Measurements from ENCODE around the gene AURKB. TPM values are rescaled to one million over a fixed set of nuclear protein-coding genes. Genes with fewer than 3 reads are reported as not detected.

AURKB gene
- total and polyA plus RNA-seq, 2 of the 13 experiments (the other 11 are each of a cell fraction or from before 2014, with no cell fraction given) = 29.5 to 75.3 TPM

DNA sequence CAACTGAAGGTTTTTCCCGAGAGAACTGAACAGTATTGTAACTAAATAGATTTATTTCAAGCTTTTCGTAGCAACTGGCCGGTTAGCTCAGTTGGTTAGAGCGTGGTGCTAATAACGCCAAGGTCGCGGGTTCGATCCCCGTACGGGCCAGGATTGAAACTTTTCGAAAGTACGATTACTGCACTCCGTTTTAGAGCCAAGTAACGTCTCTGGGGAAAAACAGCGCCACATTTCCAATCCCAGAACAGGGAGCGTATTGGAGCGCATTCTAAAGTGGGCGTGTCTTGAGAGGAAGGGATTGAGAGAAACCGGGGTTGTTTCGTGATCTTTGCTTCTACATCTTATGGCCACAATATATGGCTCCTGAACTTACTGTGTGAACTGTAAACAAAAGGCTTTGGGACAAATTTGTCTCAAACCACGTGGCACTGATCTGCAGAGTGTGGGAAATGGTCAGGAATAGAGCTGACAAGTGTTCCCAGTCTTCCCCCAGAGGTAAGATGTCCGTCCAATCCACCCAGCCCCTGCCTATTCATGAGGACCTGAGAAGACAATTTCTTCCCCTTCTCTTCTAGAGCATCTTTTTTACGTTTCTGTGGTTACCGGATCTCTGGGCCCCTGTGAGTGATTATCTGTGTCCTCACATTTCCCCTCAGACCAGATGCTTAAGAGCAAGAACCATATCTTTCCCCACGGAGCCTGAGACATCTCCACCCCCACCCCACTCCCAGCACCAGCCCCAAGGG lies 22.7 kb downstream of the AURKB start (continued):
- TF ChIP-seq NFIB (CRISPR knock-in tag; IDR thresholded peaks at IDR 0.05; ENCODE audit: borderline replicate concordance) (no peak), ZIK1 (CRISPR knock-in tag; IDR thresholded peaks at IDR 0.05; ENCODE audit: borderline replicate concordance, low read depth) (no peak), ZNF720 (CRISPR knock-in tag; IDR thresholded peaks at IDR 0.05) (no peak), ZNF235 (CRISPR knock-in tag; IDR thresholded peaks at IDR 0.05; ENCODE audit: borderline replicate concordance) (no peak), ZFP36 (IDR thresholded peaks at IDR 0.05; ENCODE audit: borderline replicate concordance, low read depth, low read length, partially characterized antibody) (no peak), KDM2A (CRISPR knock-in tag; IDR thresholded peaks at IDR 0.05; ENCODE audit: borderline replicate concordance, low read depth) (no peak), NR2F6 (IDR thresholded peaks at IDR 0.05) (0 out of 2 replicates have a peak, but pooled peaks have one; percentile 37), NR2F6 (CRISPR knock-in tag; IDR thresholded peaks at IDR 0.05) (peak; percentile 45; the same call in 1 of the 2 replicates), ZNF441 (CRISPR knock-in tag; IDR thresholded peaks at IDR 0.05; ENCODE audit: borderline replicate concordance) (0 out of 2 replicates have a peak, but pooled peaks have one; percentile 25), CBX1 (IDR thresholded peaks at IDR 0.05; ENCODE audit: low read depth) (no peak), ZNF605 (CRISPR knock-in tag; IDR thresholded peaks at IDR 0.05) (peak; percentile 95), HOXA9 (CRISPR knock-in tag; IDR thresholded peaks at IDR 0.05; ENCODE audit: borderline replicate concordance) (no peak)
- TF ChIP-seq, protein P1, sequence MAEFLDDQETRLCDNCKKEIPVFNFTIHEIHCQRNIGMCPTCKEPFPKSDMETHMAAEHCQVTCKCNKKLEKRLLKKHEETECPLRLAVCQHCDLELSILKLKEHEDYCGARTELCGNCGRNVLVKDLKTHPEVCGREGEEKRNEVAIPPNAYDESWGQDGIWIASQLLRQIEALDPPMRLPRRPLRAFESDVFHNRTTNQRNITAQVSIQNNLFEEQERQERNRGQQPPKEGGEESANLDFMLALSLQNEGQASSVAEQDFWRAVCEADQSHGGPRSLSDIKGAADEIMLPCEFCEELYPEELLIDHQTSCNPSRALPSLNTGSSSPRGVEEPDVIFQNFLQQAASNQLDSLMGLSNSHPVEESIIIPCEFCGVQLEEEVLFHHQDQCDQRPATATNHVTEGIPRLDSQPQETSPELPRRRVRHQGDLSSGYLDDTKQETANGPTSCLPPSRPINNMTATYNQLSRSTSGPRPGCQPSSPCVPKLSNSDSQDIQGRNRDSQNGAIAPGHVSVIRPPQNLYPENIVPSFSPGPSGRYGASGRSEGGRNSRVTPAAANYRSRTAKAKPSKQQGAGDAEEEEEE (CRISPR knock-in tag; IDR thresholded peaks at IDR 0.05; ENCODE audit: borderline replicate concordance) = peak; percentile 58; the same call in 1 of the 2 replicates
- TF ChIP-seq, protein P2, sequence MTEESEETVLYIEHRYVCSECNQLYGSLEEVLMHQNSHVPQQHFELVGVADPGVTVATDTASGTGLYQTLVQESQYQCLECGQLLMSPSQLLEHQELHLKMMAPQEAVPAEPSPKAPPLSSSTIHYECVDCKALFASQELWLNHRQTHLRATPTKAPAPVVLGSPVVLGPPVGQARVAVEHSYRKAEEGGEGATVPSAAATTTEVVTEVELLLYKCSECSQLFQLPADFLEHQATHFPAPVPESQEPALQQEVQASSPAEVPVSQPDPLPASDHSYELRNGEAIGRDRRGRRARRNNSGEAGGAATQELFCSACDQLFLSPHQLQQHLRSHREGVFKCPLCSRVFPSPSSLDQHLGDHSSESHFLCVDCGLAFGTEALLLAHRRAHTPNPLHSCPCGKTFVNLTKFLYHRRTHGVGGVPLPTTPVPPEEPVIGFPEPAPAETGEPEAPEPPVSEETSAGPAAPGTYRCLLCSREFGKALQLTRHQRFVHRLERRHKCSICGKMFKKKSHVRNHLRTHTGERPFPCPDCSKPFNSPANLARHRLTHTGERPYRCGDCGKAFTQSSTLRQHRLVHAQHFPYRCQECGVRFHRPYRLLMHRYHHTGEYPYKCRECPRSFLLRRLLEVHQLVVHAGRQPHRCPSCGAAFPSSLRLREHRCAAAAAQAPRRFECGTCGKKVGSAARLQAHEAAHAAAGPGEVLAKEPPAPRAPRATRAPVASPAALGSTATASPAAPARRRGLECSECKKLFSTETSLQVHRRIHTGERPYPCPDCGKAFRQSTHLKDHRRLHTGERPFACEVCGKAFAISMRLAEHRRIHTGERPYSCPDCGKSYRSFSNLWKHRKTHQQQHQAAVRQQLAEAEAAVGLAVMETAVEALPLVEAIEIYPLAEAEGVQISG (CRISPR knock-in tag; IDR thresholded peaks at IDR 0.05) = peak; percentile 52; the same call in 1 of the 2 replicates
- TF ChIP-seq, protein P3, sequence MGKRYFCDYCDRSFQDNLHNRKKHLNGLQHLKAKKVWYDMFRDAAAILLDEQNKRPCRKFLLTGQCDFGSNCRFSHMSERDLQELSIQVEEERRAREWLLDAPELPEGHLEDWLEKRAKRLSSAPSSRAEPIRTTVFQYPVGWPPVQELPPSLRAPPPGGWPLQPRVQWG (CRISPR knock-in tag; IDR thresholded peaks at IDR 0.05; ENCODE audit: borderline replicate concordance, low read depth) = no peak
- TF ChIP-seq, protein P4, sequence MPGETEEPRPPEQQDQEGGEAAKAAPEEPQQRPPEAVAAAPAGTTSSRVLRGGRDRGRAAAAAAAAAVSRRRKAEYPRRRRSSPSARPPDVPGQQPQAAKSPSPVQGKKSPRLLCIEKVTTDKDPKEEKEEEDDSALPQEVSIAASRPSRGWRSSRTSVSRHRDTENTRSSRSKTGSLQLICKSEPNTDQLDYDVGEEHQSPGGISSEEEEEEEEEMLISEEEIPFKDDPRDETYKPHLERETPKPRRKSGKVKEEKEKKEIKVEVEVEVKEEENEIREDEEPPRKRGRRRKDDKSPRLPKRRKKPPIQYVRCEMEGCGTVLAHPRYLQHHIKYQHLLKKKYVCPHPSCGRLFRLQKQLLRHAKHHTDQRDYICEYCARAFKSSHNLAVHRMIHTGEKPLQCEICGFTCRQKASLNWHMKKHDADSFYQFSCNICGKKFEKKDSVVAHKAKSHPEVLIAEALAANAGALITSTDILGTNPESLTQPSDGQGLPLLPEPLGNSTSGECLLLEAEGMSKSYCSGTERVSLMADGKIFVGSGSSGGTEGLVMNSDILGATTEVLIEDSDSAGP (CRISPR knock-in tag; IDR thresholded peaks at IDR 0.05; ENCODE audit: borderline replicate concordance) = 0 out of 2 replicates have a peak, but pooled peaks have one; percentile 1
- TF ChIP-seq, protein P5, sequence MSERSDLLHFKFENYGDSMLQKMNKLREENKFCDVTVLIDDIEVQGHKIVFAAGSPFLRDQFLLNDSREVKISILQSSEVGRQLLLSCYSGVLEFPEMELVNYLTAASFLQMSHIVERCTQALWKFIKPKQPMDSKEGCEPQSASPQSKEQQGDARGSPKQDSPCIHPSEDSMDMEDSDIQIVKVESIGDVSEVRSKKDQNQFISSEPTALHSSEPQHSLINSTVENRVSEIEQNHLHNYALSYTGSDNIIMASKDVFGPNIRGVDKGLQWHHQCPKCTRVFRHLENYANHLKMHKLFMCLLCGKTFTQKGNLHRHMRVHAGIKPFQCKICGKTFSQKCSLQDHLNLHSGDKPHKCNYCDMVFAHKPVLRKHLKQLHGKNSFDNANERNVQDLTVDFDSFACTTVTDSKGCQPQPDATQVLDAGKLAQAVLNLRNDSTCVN (CRISPR knock-in tag; IDR thresholded peaks at IDR 0.05; ENCODE audit: borderline replicate concordance) = no peak
- TF ChIP-seq, protein P6, sequence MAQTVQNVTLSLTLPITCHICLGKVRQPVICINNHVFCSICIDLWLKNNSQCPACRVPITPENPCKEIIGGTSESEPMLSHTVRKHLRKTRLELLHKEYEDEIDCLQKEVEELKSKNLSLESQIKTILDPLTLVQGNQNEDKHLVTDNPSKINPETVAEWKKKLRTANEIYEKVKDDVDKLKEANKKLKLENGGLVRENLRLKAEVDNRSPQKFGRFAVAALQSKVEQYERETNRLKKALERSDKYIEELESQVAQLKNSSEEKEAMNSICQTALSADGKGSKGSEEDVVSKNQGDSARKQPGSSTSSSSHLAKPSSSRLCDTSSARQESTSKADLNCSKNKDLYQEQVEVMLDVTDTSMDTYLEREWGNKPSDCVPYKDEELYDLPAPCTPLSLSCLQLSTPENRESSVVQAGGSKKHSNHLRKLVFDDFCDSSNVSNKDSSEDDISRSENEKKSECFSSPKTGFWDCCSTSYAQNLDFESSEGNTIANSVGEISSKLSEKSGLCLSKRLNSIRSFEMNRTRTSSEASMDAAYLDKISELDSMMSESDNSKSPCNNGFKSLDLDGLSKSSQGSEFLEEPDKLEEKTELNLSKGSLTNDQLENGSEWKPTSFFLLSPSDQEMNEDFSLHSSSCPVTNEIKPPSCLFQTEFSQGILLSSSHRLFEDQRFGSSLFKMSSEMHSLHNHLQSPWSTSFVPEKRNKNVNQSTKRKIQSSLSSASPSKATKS (CRISPR knock-in tag; IDR thresholded peaks at IDR 0.05) = peak; percentile 22; the same call in 1 of the 2 replicates

Data from HepG2 (cell line).